H1 (cell line): ENCODE results near the gene AKAP4. TPM values are rescaled to one million over a fixed set of nuclear protein-coding genes. Genes with fewer than 3 reads are reported as not detected.

ENCODE experiments used
- EP300 ChIP-seq, 2 experiments: IDR thresholded peaks; 1 replicate in 1 of 2; 2 replicates in 1 of 2; pipeline ENCODE4 v1.6.1; 2011 to 2012; ENCODE audit warnings: low read depth in 2 of 2, low read length in 2 of 2, mild to moderate bottlenecking in 2 of 2, borderline replicate concordance in 1 of 2, inconsistent platforms in 1 of 2, moderate library complexity in 1 of 2
- USF2 ChIP-seq: IDR thresholded peaks from 2 replicates; pipeline ENCODE4 v1.6.1; 2011; ENCODE audit warnings: low read length, improper control_type of control experiment
- polyA plus RNA-seq, 7 experiments: library from polyadenylated mRNA; depleted of rRNA in 3 of 7; stranded (reverse) in 5 of 7; unstranded in 2 of 7; fragments of >200 nt in 5 of 7; fragments of 200-250 nt in 2 of 7; gene quantifications; 1 replicate in 5 of 7; 2 replicates in 1 of 7; 4 replicates in 1 of 7; pipeline versions ENCODE4 v1.2.1 to v1.2.3, GENCODE V29; 2011 to 2013; ENCODE audit warnings: missing spikeins in 2 of 7, mixed read lengths in 2 of 7
- total RNA-seq: library from RNA; stranded (reverse); fragmentation: NEBNext Ultra II Directional; extraction: Animal tissue kit (Norgen Biotek cat#: 25700); gene quantifications from 2 replicates; pipeline ENCODE4 v1.2.1, GENCODE V29; 2021

AKAP4 gene
- total and polyA plus RNA-seq, 2 of the 8 experiments (the other 6 are each of a cell fraction or from before 2014, with no cell fraction given), result not detected

DNA sequence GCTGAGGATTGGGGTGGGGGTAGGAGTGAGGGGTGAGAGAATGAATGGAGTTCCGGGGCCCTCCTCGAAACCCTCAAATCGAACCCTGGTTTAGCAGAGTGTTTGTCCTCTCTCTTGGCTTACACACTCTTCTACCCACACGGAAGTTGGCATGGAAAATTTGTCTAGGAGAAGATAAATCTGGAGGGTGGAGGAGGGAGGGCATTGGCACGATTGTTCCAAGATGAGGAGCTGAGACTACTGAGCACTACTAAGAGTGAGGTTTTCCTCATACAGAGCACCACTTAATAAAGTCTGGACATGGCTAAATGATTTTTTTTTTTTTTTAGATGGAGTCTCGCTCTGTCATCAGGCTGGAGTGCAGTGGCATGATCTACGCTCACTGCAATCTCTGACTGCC, 33.4 kb downstream of the AKAP4 start (continued):
- no peak for TF ChIP-seq USF2
- no peak for TF ChIP-seq EP300 (IDR thresholded peaks at IDR 0.05; ENCODE audit: borderline replicate concordance in 1 of 2, low read depth in 2 of 2, low read length in 2 of 2)
